IPS DF 19.7 (cell line): ENCODE measurements around the gene CIC.
"Not testable (repeated sequence)": the region's sequence is repeated elsewhere in the genome, so short reads cannot be mapped to it uniquely, and the experiment has no call there.

Experiments used
- DNase-seq: peaks from one replicate; pipeline ENCODE4 v3.0.0-alpha.2; 2013; ENCODE audit warnings: low read depth, low spot score

Gene CIC

DNA sequence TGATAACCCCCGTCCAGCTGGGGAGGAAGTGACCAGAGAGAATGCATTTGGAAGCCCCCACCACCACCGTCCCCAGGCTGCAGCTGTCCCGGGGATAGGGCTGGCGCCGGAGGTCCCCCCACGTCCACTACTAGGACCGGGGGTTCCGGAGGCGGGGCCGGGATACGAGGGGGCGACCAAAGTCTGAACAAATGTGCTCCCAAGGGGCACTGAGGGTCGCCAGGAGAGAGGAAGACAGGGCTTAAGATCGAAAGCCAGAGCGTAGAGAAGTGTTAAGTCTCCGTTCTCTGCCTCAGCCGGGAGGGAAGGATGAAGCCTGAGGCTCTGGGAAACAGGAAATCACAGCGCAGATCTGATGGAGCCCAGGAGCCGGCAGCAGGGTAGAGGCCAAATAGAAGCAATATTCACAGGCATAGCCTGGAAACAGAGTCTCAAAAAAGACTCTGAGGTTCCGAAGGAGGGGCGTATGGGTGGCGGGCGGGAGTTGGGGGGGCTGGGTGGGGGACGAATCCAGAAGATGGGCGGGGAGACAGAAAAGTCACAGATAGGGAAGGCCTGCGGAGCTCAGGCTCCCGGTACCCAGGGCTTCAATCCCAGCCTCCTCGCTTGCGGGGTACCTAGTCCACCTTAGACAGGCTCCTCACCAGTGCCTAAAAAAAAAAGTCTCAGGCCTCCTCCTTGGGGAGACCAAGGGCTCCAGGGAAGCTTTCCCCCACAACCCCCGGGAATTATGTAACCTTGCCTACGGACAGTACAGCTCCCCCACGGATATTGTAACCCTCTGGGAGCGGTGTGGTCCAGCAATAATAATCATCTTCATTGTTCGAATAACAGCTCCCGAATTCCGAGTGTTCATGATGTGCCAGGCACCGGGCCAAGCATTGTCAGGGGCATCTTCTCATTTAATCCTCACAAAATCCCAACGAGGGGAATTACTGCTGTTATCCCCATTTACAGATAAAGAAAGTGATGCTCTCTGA lies 13.0 kb upstream of the CIC start:
- no peak for DNase-seq

- not testable (repeated sequence) for DNase-seq
Observed at GRCh38 chr19:42257842-42258241, 11.2 kb upstream of the CIC start.

- no peak for DNase-seq
Observed at GRCh38 chr19:42261763-42262162, 7.3 kb upstream of the CIC start.

- DNase-seq, result not testable (repeated sequence)
Observed at GRCh38 chr19:42266105-42266504, 2.9 kb upstream of the CIC start.

DNA sequence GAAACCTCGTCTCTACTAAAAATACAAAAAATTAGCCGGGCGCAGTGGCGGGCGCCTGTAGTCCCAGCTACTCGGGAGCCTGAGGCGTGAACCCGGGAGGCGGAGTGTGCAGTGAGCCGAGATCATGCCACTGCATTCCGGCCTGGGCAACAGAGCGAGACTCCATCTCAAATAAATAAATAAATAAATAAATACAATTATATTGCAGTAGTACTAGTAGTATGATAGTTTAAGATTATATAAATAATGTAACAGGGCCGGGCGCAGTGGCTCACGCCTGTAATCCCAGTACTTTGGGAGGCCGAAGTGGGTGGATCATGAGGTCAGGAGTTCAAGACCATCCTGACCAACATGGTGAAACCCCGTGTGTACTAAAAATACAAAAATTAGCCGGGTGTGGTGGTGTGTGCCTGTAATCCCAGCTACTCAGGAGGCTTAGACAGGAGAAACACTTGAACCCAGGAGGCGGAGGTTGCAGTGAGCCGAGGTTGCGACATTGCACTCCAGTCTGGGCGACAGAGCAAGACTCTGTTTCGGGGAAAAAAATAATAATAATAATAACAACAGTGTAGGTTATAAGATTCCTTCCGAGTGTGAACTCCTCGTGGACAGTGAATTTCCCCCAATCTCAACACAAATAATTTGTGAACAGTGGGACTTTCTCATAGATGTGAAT lies 2.0 kb upstream of the CIC start:
- not testable (repeated sequence) for DNase-seq

DNA sequence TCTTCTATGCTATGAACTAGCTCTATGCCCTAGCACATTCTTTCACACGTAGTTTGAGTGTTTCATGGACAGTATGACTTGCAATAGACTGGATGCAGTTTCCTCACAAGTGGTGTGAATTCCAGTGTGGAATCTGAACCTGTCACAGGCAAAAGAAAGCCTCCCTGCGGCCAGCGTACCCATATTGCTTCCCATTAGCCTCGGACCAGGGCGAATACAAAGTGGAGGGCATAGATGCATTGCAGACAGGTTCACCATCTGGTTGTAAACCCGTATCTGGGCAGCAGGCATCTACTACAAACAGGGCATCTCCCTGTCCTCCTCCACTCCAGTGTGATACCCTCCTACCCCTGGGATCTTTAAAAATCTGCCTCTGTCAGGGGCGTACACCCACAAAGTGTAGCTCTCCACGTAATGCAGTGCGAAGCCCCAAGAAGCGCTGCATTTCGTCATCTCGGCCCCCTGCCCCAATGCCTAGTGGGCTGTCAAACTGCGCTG lies 1.4 kb upstream of the CIC start:
- no peak for DNase-seq

DNA sequence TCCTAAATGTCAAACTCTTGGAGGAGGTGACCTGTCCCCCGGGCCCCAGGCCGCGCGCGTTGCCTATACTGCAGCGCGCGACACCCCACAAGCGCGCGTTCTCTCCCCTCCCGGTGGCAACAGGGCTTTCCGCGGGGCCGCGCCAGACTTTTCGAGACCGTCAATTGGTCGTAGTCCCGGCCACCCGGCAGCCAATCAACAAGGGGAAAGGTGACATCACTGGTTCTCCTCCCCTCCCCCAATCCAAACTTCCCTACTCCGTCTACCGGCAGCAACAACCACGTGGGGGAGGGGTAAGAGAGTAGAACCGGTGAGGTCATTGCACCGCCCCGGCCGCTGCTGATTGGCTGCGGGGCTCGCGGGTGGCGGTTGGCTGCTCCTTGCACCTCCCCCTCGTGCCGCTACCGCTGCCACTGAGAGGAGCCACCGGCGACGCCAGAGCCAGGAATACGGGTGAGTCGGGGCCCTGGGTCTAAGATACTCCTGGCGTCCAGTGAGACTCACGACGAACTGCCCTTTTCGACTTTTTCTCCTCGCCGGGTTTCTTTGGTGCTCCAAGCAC lies 829 bp upstream of the CIC start:
- DNase-seq, result peak; percentile 99

- DNase-seq, result no peak
Observed at GRCh38 chr19:42269478-42270345, 660 bp downstream of the CIC start.

GRCh38 chr19:42270346-42271044 lies 1.4 kb downstream of the CIC start:
- DNase-seq, result no peak

- no peak for DNase-seq
Observed at GRCh38 chr19:42271045-42271419, 2.0 kb downstream of the CIC start.

DNA sequence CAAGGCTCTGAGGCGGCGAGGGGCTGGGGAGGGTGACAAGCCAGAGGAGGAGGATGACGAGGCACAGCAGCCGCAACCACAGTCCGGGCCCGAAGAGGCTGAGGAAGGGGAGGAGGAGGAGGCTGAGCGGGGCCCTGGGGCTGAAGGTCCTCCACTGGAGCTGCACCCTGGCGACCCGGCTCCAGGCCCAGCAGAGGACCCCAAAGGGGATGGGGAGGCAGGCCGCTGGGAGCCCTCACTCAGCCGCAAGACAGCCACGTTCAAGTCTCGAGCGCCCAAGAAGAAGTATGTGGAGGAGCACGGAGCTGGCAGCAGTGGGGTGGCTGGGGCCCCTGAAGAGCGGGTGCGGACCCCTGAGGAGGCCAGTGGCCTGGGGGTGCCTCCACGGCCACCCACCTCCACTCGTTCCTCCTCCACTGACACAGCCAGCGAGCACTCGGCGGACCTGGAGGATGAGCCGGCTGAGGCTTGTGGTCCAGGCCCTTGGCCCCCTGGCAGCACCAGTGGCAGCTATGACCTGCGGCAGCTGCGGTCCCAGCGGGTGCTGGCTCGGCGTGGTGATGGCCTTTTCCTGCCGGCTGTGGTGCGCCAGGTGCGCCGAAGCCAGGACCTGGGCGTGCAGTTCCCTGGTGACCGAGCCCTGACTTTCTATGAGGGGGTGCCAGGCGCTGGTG lies 2.9 kb downstream of the CIC start:
- DNase-seq, result no peak

DNA sequence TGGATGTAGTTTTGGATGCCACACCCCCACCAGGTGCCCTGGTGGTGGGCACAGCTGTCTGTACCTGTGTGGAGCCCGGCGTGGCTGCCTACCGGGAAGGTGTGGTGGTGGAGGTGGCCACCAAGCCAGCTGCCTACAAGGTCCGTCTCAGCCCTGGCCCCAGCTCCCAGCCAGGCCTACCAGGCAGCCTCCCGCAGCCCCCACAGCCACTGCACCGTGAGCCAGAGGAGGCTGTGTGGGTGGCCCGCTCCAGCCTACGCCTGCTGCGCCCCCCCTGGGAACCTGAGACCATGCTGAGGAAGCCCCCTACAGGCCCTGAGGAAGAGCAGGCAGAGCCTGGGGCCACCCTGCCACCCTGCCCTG lies 3.5 kb downstream of the CIC start:
- DNase-seq, result no peak

GRCh38 chr19:42272989-42273406 lies 3.9 kb downstream of the CIC start:
- DNase-seq, result no peak

DNA sequence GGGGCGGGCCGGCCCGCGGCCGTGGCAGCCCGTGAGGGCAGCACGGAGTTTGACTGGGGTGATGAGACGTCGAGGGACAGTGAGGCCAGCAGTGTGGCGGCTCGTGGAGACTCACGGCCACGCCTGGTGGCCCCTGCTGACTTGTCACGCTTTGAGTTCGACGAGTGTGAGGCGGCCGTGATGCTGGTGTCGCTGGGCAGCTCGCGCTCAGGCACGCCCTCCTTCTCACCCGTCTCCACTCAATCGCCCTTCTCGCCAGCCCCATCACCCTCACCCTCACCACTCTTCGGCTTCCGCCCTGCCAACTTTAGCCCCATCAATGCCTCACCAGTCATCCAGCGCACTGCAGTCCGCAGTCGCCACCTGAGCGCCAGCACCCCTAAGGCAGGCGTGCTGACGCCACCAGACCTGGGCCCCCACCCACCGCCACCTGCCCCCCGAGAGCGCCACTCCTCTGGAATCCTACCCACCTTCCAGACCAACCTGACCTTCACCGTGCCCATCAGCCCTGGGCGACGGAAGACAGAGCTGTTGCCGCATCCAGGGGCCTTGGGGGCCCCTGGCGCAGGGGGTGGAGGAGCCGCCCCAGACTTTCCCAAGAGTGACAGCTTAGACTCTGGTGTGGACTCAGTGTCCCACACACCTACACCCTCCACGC lies 4.5 kb downstream of the CIC start:
- no peak for DNase-seq

GRCh38 chr19:42274065-42274682 lies 5.1 kb downstream of the CIC start:
- DNase-seq, result no peak

GRCh38 chr19:42275103-42275502 lies 6.1 kb downstream of the CIC start:
- DNase-seq, result no peak

- no peak for DNase-seq
Observed at GRCh38 chr19:42275517-42275916, 6.5 kb downstream of the CIC start.

GRCh38 chr19:42276284-42276683 lies 7.2 kb downstream of the CIC start:
- no peak for DNase-seq

- DNase-seq, result no peak
Observed at GRCh38 chr19:42276821-42277220, 7.8 kb downstream of the CIC start.
